ENCODE measurements around the gene LIPM.

Gene LIPM

DNA sequence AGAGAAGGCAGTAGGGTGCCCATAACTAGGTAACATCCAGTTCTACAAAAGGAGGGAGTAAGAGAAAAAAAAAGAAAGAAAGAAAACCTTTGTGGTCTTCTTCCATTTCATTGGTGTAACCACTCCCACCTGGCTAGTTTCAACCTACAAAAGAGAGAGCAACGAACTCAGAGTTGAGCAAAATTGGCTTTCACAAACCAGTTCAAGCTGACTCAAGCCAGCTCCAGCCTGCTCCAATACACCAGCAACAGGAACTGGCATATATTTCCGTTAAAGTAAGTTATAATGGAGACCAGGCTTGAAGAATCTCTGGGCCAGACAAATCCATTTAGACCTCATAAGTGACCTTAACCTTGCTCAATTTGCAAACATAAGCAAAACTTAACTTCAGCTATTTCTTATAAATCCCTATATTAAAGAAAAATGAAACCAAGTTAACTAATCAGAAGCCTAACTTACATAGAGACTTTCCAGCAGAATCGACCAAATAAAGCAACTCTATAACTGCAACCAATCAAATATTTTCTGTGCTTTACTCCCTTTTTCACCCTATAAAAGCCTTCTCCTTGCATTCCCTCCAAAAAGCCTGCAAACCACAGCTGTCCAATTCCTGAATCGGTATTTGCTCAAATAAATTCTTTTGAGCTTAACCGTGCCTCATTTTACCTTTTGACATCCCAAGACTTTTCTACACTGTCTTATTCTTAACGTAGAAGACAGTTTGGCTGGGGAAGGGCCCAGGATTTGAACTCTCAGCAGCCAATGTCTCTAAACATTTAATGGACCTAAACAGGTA is 39.0 kb downstream of the LIPM start:
- DNase-seq: no peak

DNA sequence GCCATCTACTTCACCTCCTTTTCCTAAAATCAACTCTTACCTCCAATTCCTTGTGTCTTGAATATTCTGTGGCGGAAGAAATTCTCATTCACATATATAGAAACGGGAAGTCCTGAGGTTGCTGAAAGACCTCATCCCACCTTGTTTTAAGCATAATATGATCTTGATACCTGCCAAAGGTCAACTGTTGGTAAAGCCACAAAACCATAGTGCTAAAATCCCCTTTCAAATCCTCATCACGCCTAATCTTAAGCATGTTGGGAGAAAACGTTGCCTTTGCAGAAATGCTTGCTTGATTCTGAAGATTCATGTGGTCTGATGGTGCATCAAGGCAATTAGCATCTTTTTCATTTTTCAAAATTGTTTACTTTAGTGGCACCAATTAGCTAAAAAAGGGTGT is 40.6 kb downstream of the LIPM start:
- no peak for DNase-seq

GRCh38 chr10:88848499-88848898 is 46.0 kb downstream of the LIPM start:
- peak in 1 of 2 experiments; percentile 26 for DNase-seq

DNA sequence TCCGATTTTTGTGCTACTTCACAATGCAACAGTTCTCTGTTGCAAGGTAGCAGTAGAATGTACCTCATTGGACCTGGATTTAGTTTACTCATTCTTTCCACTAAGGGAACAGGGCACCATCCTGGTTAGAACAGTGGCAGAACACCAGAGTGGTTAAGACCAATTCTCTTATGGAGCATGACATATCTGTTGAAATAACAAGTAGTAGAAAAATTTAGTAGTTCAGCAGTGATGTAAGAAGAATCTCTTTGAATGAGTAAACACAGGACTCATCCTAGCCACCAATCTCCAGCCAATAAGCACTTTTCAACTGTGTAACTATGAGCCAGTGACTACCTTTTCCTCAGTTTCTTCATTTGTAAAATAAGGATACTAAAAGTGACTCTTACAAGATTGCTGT is 46.7 kb downstream of the LIPM start:
- no peak for DNase-seq

- no peak for DNase-seq
These were observed 48.2 kb downstream of the LIPM start for GRCh38 chr10:88850712-88851111.

GRCh38 chr10:88851706-88852105 is 49.2 kb downstream of the LIPM start, which contains the start of gene ANKRD22:
ANKRD22 (minus strand) TSS chr10:88851844; CDS start chr10:88851607, 237 bp downstream.
- peak in 1 of 2 experiments; percentile 1 for DNase-seq

- no peak for DNase-seq
These were observed 49.8 kb downstream of the LIPM start for GRCh38 chr10:88852327-88852726.

DNA sequence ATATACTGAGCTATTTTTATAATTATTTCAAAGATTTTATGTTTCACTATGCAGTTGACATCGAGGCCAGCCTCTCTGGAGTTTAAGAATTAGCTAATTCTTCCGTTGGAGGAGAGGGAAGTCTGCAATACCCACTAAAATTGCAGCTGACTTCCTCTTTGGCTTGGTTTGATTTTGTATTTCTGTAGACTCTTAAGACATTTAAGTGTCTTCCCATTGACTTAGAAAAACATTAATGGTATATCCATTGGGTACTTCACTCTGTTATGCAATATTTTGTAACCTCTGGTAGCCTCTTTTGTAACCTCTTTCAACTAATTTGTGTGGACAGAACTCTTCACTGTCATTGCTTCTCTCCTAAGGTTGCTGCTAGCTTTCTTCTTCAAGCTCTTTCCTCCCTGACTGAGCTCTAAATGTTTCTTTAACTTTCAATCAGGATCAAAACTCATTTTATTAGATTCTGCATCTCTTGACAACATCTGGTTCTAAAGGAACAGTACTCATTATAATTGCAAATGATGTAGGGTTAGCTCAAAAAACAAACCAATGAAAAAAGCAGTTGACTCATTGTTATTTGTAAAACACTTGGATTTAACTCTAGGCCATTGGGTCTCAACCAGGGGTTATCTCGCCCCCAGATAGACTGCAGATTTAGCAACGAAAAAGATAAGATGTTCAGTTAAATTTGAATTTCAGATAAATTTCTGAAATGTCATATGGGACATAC is 50.8 kb downstream of the LIPM start:
- no peak for DNase-seq

- DNase-seq: no peak
These were observed 52.2 kb downstream of the LIPM start for GRCh38 chr10:88854684-88855083.

- DNase-seq: no peak
These were observed 55.3 kb downstream of the LIPM start for GRCh38 chr10:88857831-88858230.

GRCh38 chr10:88858491-88858890 is 56.0 kb downstream of the LIPM start:
- DNase-seq: no peak

DNA sequence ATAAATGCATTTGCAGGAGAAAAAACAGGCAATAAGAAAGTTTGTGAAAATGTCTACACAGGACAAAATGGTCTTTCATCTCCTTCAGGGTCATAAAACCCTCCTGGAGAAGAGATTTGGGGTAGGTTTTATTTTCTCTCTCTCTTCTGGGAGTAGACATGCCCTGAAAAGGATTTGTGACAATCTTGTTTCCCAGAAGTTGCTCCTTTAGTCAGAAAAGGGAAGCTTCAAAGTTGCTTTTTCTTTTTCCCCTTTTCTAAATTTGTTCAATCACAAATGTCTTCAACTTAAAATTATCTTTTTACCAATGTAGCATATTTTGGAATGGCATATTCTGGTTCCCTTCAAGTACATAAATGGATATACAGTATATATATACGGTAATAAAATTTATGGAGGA is 58.5 kb downstream of the LIPM start:
- no peak for DNase-seq

- no peak for DNase-seq
These were observed 62.8 kb downstream of the LIPM start for GRCh38 chr10:88865281-88865876.

DNA sequence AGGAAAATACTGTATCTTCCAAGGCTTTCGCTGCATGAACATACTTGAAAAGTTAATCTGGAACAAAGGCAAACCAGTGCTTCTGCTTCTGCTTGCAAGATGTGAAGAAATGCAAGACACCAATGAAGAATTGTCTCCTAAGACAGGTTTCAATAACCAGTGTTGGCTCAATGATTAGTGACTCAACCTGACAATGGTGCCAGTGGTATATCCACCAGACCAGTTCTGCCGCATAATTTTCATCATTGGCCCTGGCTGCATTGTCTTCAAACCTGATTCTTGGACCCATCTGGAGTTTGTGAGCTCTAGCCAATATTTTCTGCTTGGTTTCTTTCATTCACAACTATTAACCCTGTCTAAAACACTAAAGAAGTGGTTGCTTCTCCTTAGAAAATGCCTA is 63.9 kb downstream of the LIPM start:
- DNase-seq: no peak

GRCh38 chr10:88870089-88870488 is 67.6 kb downstream of the LIPM start:
- DNase-seq: no peak

All from SW 1271 (cell line).